Breast epithelium (tissue), 3 donors: Measurements from ENCODE around the gene SERGEF.

ENCODE experiments used
- CTCF ChIP-seq, 3 donors: fragments of 450-650 bp; IDR thresholded peaks; one replicate each; pipeline ENCODE4 v1.5.1; 2016 to 2017; ENCODE audit warnings: antibody characterized with exemption in 3 of 3, mild to moderate bottlenecking in 3 of 3, moderate library complexity in 3 of 3
- POLR2AphosphoS5 ChIP-seq, 3 donors: sonication (generic); formaldehyde crosslinking; IDR thresholded peaks; one replicate each; pipeline ENCODE4 v1.6.1; 2017; ENCODE audit warnings: antibody characterized with exemption in 3 of 3

DNA sequence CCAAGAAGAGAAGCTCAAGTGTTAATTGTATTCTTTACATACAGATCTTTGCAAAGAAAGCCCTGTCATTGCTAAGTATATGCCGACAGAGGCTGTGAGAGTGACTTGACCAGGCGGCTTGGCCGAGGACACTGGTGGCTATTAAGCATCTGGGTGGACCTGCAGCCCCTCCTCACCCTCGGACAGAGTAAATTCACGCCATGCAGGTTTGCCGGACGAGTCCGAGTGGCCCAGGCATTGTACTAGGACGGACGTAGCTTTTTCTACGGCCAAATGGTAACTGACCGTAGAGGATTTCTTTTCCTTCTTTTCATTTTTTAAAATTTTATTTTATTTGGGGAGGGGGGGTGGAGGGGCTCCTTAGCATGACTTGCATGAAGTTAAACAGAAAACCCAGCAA lies 231.2 kb downstream of the SERGEF start:
- no peak for TF ChIP-seq CTCF (IDR thresholded peaks at IDR 0.05)
- no peak for TF ChIP-seq POLR2AphosphoS5 (IDR thresholded peaks at IDR 0.05)
